Effector memory CD4-positive, alpha-beta T cell (primary cell): ENCODE results near the gene DGKI.

Source experiments
- DNase-seq, 3 donors: peaks; one replicate each; pipeline ENCODE4 v3.0.0-alpha.2; 2020
- H3K27ac ChIP-seq: 2 replicates; pipeline ENCODE4 v1.7.0; 2013; ENCODE audit warnings: mild to moderate bottlenecking, low read length, moderate library complexity; ENCODE audit not compliant: insufficient read depth, poor library complexity, severe bottlenecking
- H3K27me3 ChIP-seq: replicated peaks from 2 replicates; pipeline ENCODE4 v1.7.0; 2013; ENCODE audit warnings: mild to moderate bottlenecking, low read length; ENCODE audit not compliant: insufficient read depth, control insufficient read depth, poor library complexity, severe bottlenecking
- H3K36me3 ChIP-seq: 2 replicates; pipeline ENCODE4 v1.7.0; 2013; ENCODE audit warnings: mild to moderate bottlenecking, low read length, moderate library complexity; ENCODE audit not compliant: control insufficient read depth, insufficient read depth
- H3K4me1 ChIP-seq: 2 replicates; pipeline ENCODE4 v1.7.0; 2013; ENCODE audit warnings: low read length, mild to moderate bottlenecking; ENCODE audit not compliant: control insufficient read depth, insufficient read depth, poor library complexity, severe bottlenecking
- H3K4me3 ChIP-seq: 2 replicates; pipeline ENCODE4 v1.7.0; 2013; ENCODE audit warnings: low read length, low read depth, mild to moderate bottlenecking; ENCODE audit not compliant: insufficient read depth, poor library complexity, severe bottlenecking
- H3K9me3 ChIP-seq: 2 replicates; pipeline ENCODE4 v1.7.0; 2013; ENCODE audit warnings: mild to moderate bottlenecking, low read length, moderate library complexity; ENCODE audit not compliant: control insufficient read depth

DGKI gene

DNA sequence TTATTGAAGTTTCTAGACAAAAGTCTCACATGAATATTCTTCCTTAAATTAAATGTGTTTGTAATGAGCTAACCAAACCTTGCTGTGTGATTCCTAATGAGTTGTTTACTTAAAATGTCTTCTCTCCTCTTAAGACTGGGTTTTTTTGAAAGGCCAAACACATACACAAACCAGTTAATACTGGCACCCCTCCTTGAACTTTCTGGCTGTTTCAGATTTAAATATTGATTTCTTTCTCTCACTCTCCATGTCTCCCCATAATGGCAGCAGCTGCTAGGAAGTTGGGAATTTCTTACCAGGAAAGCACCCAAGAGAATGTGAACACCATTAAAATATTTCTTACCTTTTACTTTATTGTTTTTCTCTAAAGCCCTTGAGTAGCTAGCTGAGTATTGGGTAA, 491.8 kb downstream of the DGKI start:
- no peaks in the 10 kb centered on the region for H3K4me1 ChIP-seq
- no peaks in the 10 kb centered on the region for H3K27me3 ChIP-seq
- DNase-seq: no peak
- no peaks in the 10 kb centered on the region for H3K36me3 ChIP-seq
- no peaks in the 10 kb centered on the region for H3K9me3 ChIP-seq
- H3K4me3 ChIP-seq: no peak overlapping the region
- no peak overlapping the region for H3K27ac ChIP-seq

GRCh38 chr7:137354396-137354795, 492.4 kb downstream of the DGKI start:
- H3K27me3 ChIP-seq: no peaks in the 10 kb centered on the region
- H3K4me1 ChIP-seq: no peaks in the 10 kb centered on the region
- H3K36me3 ChIP-seq: no peaks in the 10 kb centered on the region
- H3K4me3 ChIP-seq: no peak overlapping the region
- no peak overlapping the region for H3K27ac ChIP-seq
- no peak for DNase-seq
- no peaks in the 10 kb centered on the region for H3K9me3 ChIP-seq

GRCh38 chr7:137351941-137352340, 494.8 kb downstream of the DGKI start:
- no peaks in the 10 kb centered on the region for H3K27me3 ChIP-seq
- no peaks in the 10 kb centered on the region for H3K36me3 ChIP-seq
- no peak overlapping the region for H3K4me3 ChIP-seq
- H3K4me1 ChIP-seq: no peaks in the 10 kb centered on the region
- H3K27ac ChIP-seq: no peak overlapping the region
- DNase-seq: no peak
- no peaks in the 10 kb centered on the region for H3K9me3 ChIP-seq

DNA sequence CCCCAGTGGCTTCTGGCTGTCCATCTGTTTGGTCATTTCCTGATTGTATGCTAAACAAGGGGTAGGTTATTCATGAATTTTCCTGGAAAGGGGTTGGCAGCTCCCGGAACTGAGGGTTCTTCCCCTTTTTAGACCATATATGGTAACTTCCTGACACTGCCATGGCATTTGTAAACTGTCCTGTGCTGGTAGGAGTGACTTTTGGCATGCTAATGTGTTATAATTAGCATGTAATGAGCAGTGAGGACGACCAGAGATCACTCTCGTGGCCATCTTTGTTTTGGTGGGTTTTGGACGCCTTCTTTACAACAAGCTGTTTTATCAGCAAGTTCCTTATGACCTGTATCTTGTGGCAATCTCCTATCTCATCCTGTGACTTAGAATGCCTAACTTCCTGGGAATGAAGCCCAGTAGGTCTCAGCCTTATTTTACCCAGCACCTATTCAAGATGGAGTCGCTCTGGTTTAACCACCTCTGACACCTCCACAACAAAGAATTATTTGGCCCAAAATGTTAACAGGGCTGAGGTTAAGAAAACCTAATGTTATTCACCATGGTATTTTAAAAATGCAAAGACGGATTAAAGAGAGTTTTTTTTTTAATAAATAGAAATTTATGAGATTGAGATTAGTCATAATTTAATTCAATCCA, 500.9 kb downstream of the DGKI start:
- DNase-seq: no peak
- Histone ChIP-seq H3K9me3 (no peaks in the 10 kb centered on the region), H3K4me1 (no peaks in the 10 kb centered on the region)

GRCh38 chr7:137343281-137343841, 503.4 kb downstream of the DGKI start, which contains the start of gene PTN:
TSS of gene PTN (minus strand) at chr7:137343733. CDS start at chr7:137254973, 88,760 bp downstream.
- Histone ChIP-seq H3K27me3 (no peaks in the 10 kb centered on the region), H3K4me1 (no peaks in the 10 kb centered on the region), H3K36me3 (no peaks in the 10 kb centered on the region), H3K27ac (no peak within 1 kb of the TSS), H3K4me3 (no peak within 1 kb of the TSS), H3K9me3 (no peaks in the 10 kb centered on the region)
- no peak for DNase-seq

More for the DNA sequence above, 500.9 kb downstream of the DGKI start:
- Histone ChIP-seq H3K4me3 (no peak overlapping the region), H3K27me3 (no peaks in the 10 kb centered on the region), H3K36me3 (no peaks in the 10 kb centered on the region), H3K27ac (no peak overlapping the region)

- no peak overlapping the region for H3K4me3 ChIP-seq
- H3K27ac ChIP-seq: no peak overlapping the region
- H3K27me3 ChIP-seq: no peaks in the 10 kb centered on the region
- H3K36me3 ChIP-seq: no peaks in the 10 kb centered on the region
- no peak for DNase-seq
- no peaks in the 10 kb centered on the region for H3K4me1 ChIP-seq
- H3K9me3 ChIP-seq: no peaks in the 10 kb centered on the region
Measured at GRCh38 chr7:137342828-137343261, 503.9 kb downstream of the DGKI start.

DNA sequence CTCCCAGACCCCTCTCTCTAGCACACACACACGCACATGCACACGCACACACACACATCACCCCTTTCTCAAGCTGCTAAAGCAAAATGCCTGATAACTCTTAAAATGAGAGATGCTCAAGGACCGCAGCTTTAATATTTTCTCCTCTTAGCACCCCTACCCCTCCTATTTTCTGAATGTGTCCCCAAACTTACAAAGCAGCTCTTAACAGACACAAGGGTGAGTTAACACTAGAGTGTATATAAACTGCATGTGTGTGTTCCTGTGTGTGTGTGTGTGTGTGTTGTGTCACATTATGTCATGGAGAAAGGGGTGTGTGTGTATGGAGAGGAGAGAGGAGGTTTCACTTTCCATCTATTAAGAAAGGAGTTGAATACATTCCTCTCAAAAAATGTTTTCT, 504.5 kb downstream of the DGKI start:
- H3K4me1 ChIP-seq: no peaks in the 10 kb centered on the region
- DNase-seq: no peak
- no peak overlapping the region for H3K4me3 ChIP-seq
- H3K36me3 ChIP-seq: no peaks in the 10 kb centered on the region
- no peaks in the 10 kb centered on the region for H3K9me3 ChIP-seq
- no peak overlapping the region for H3K27ac ChIP-seq
- H3K27me3 ChIP-seq: no peaks in the 10 kb centered on the region

DNA sequence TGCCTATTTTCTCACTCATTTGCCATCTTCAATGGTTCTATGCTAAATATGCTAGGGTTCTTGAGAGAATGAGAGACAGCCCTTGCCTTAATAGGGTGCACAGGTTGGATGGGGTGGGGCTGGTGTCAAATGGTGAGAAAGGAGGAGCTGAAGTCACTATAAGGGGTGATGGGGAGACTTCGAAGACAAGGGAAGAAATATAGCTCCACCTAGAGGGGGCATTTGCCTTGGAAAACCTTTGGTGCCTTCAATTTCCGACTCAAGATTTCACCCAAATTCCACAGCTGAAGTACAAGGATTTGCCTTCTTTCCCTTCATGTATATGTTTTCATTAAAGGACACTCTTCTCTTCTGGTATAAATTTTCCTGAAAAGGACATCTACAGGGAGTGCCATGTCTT, 508.9 kb downstream of the DGKI start:
- H3K4me3 ChIP-seq: no peak overlapping the region
- no peaks in the 10 kb centered on the region for H3K9me3 ChIP-seq
- H3K4me1 ChIP-seq: no peaks in the 10 kb centered on the region
- no peak for DNase-seq
- H3K36me3 ChIP-seq: no peaks in the 10 kb centered on the region
- no peaks in the 10 kb centered on the region for H3K27me3 ChIP-seq
- no peak overlapping the region for H3K27ac ChIP-seq

GRCh38 chr7:137335814-137336213, 511.0 kb downstream of the DGKI start:
- Histone ChIP-seq H3K27me3 (no peaks in the 10 kb centered on the region), H3K4me1 (no peaks in the 10 kb centered on the region), H3K36me3 (no peaks in the 10 kb centered on the region), H3K27ac (no peak overlapping the region), H3K9me3 (no peaks in the 10 kb centered on the region), H3K4me3 (no peak overlapping the region)
- DNase-seq: no peak

- Histone ChIP-seq H3K27me3 (no peaks in the 10 kb centered on the region), H3K27ac (no peak overlapping the region), H3K4me3 (no peak overlapping the region), H3K9me3 (no peaks in the 10 kb centered on the region), H3K36me3 (no peaks in the 10 kb centered on the region), H3K4me1 (no peaks in the 10 kb centered on the region)
- no peak for DNase-seq
Measured at GRCh38 chr7:137331378-137331777, 515.4 kb downstream of the DGKI start.
